ENCODE results near the gene CRTC3. TPM values are rescaled to one million over a fixed set of nuclear protein-coding genes. Genes with fewer than 3 reads are reported as not detected.

Gene CRTC3
- total and polyA plus RNA-seq, 2 experiments from 2014 or later = 15.1 to 24.5 TPM

- Histone ChIP-seq H3K4me3 (no peak overlapping the region), H3K4me1 (ENCODE audit: low read depth) (no peaks in the 10 kb centered on the region), H3K27me3 (no peaks in the 10 kb centered on the region), H3K9me3 (ENCODE audit: low read depth) (no peaks in the 10 kb centered on the region), H3K36me3 (no peaks in the 10 kb centered on the region), H3K27ac (no peak overlapping the region)
- TF ChIP-seq CTCF (IDR thresholded peaks at IDR 0.05; ENCODE audit: low read depth, low read length) = no peak
- DNase-seq (ENCODE audit: low read depth in 1 of 2, low spot score in 1 of 2) = no peak
Observed at GRCh38 chr15:90598679-90599078, 69.0 kb downstream of the CRTC3 start.

GRCh38 chr15:90599116-90599515, 69.4 kb downstream of the CRTC3 start:
- H3K9me3 ChIP-seq (ENCODE audit: low read depth) = no peaks in the 10 kb centered on the region
- H3K36me3 ChIP-seq = no peaks in the 10 kb centered on the region
- no peak overlapping the region for H3K4me3 ChIP-seq
- no peaks in the 10 kb centered on the region for H3K27me3 ChIP-seq
- no peak for DNase-seq (ENCODE audit: low read depth in 1 of 2, low spot score in 1 of 2)
- H3K27ac ChIP-seq = no peak overlapping the region
- no peaks in the 10 kb centered on the region for H3K4me1 ChIP-seq (ENCODE audit: low read depth)
- TF ChIP-seq CTCF (IDR thresholded peaks at IDR 0.05; ENCODE audit: low read depth, low read length) = no peak

DNA sequence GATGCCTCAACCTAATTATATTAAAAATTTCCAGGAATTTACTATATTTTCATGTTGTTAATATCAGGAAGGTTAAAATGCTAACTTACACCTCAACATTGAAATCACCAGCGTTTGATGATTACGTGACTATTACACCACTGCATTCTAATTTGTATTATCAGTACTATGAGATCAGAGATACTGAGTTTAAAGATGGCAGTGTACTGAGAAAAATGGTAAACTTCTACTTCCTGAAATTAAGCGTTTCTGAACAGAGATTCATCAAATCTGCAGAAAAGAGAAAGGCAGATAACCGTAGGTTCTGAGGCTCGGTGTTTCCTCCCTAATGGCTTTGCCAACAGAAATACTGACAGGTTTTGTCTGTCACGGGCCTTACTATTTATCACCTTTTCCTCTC, 69.9 kb downstream of the CRTC3 start:
- Histone ChIP-seq H3K27me3 (no peaks in the 10 kb centered on the region), H3K9me3 (ENCODE audit: low read depth) (no peaks in the 10 kb centered on the region), H3K4me1 (ENCODE audit: low read depth) (no peaks in the 10 kb centered on the region), H3K4me3 (no peak overlapping the region), H3K36me3 (no peaks in the 10 kb centered on the region), H3K27ac (no peak overlapping the region)
- TF ChIP-seq CTCF (IDR thresholded peaks at IDR 0.05; ENCODE audit: low read depth, low read length) = no peak
- DNase-seq (ENCODE audit: low read depth in 1 of 2, low spot score in 1 of 2) = no peak

DNA sequence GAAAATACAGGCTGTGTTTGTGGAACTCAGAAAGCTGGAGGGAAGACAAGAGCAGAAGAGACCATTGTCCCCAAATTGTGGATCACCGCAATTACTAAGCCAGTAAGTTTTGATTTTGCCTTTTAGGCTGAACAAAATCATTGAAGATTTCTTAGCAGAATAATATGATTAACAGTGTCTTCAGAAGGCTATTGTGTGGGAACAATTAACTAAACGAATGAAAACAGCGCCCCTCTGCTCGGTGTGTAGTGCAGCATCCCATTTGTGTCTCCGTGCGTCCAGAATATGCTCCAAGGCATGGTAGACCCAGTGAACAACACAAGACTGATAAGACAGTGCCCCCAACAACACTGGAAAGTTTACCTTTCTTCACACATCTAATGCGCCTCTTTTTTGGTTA, 71.2 kb downstream of the CRTC3 start:
- no peak overlapping the region for H3K4me3 ChIP-seq
- H3K9me3 ChIP-seq (ENCODE audit: low read depth) = no peaks in the 10 kb centered on the region
- no peaks in the 10 kb centered on the region for H3K36me3 ChIP-seq
- no peaks in the 10 kb centered on the region for H3K27me3 ChIP-seq
- no peak for TF ChIP-seq CTCF (IDR thresholded peaks at IDR 0.05; ENCODE audit: low read depth, low read length)
- no peak for DNase-seq (ENCODE audit: low read depth in 1 of 2, low spot score in 1 of 2)
- no peaks in the 10 kb centered on the region for H3K4me1 ChIP-seq (ENCODE audit: low read depth)
- H3K27ac ChIP-seq = no peak overlapping the region

DNA sequence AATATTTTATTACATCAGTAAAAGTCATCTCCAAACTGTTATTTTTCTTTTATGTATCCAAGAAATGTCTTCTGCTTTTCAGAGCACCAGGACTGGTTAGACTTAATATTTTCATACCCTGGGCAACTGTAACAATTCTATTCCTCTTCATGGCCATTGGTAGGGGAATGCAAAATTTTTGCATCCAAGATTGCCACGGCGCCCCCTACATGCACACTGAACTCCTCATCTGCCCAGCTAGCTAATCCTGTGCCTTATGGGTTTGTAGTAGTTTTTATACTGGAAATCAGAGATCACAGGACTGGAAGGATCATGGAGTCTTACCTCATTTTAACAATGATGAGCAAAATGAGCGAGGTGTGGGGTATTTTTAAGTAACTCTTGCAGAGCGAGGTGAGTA, 74.2 kb downstream of the CRTC3 start:
- Histone ChIP-seq H3K9me3 (ENCODE audit: low read depth) (no peaks in the 10 kb centered on the region), H3K27ac (no peak overlapping the region), H3K36me3 (no peaks in the 10 kb centered on the region), H3K27me3 (no peaks in the 10 kb centered on the region), H3K4me1 (ENCODE audit: low read depth) (no peaks in the 10 kb centered on the region), H3K4me3 (no peak overlapping the region)
- TF ChIP-seq CTCF (IDR thresholded peaks at IDR 0.05; ENCODE audit: low read depth, low read length) = peak; percentile 59
- DNase-seq (ENCODE audit: low read depth in 1 of 2, low spot score in 1 of 2) = peak in 1 of 2 donors; percentile 46

DNA sequence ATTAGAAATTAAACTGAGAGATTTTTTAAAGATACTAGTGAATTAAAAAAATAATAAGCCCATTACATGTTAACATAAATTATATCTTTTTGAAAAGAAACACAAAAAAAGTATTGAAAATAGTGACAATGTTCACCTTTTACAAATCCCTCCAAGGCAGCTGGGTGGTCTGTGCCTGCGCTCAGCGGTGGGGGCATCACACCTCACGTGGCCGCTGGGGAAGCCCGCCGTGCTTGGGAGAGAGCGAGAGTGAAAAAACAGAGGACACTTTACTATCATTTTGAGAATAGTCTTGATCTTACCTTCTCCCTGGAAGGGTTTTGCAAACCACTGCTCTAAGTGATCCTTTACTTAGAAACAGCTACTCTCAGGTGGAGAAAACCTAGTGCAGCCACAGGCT, 76.9 kb downstream of the CRTC3 start:
- Histone ChIP-seq H3K9me3 (ENCODE audit: low read depth) (no peaks in the 10 kb centered on the region), H3K36me3 (no peaks in the 10 kb centered on the region), H3K4me1 (ENCODE audit: low read depth) (no peaks in the 10 kb centered on the region), H3K4me3 (no peak overlapping the region), H3K27me3 (no peaks in the 10 kb centered on the region), H3K27ac (no peak overlapping the region)
- DNase-seq (ENCODE audit: low read depth in 1 of 2, low spot score in 1 of 2) = no peak
- TF ChIP-seq CTCF (IDR thresholded peaks at IDR 0.05; ENCODE audit: low read depth, low read length) = no peak
